T47D (cell line): ENCODE data around the gene ITGB6.

Experiments used
- DNase-seq, 2 experiments: peaks; one replicate each; pipeline versions ENCODE4 v3.0.0 to v3.0.0-alpha.2; 2011 to 2012; ENCODE audit warnings: low read depth in 1 of 2, low spot score in 1 of 2
- JUND ChIP-seq: IDR thresholded peaks from 2 replicates; pipeline ENCODE4 v1.6.1; 2012; ENCODE audit warnings: low read depth
- in situ Hi-C: cut with HindIII; loops from 2 replicates; pipeline ENCODE4 v1.10.0; 2016; ENCODE audit warnings: low sequenced_read_pairs, low pct_unique_long_range_greater_than_20kb

The ITGB6 gene

GRCh38 chr2:160085662-160086061 is 114.4 kb downstream of the ITGB6 start:
- no peak for TF ChIP-seq JUND
- peak in 1 of 2 experiments; percentile 31 for DNase-seq
- in situ Hi-C loops: no loop called here

- no peak for DNase-seq
- no peak for TF ChIP-seq JUND
- in situ Hi-C loops: no loop called here
Observed at GRCh38 chr2:160077912-160078810, 121.9 kb downstream of the ITGB6 start.

- no peak for TF ChIP-seq JUND
- in situ Hi-C loops: no loop called here
- DNase-seq: no peak
Observed at GRCh38 chr2:160076914-160077313, 123.2 kb downstream of the ITGB6 start.

- no peak for TF ChIP-seq JUND
- no peak for DNase-seq
- in situ Hi-C loops: no loop called here
Observed at GRCh38 chr2:160076241-160076640, 123.8 kb downstream of the ITGB6 start.

- DNase-seq: no peak
- in situ Hi-C loops: no loop called here
- TF ChIP-seq JUND: no peak
Observed at GRCh38 chr2:160075171-160075570, 124.9 kb downstream of the ITGB6 start.

GRCh38 chr2:160073284-160073888 is 126.7 kb downstream of the ITGB6 start:
- in situ Hi-C loops: no loop called here
- no peak for DNase-seq
- TF ChIP-seq JUND: no peak

- no peak for DNase-seq
- TF ChIP-seq JUND: no peak
- in situ Hi-C loops: no loop called here
Observed at GRCh38 chr2:160068906-160069305, 131.2 kb downstream of the ITGB6 start.

GRCh38 chr2:160064916-160065315 is 135.2 kb downstream of the ITGB6 start:
- TF ChIP-seq JUND: no peak
- in situ Hi-C loops: no loop called here
- DNase-seq: no peak

GRCh38 chr2:160063879-160064612 is 136.0 kb downstream of the ITGB6 start:
- peak in 1 of 2 experiments; percentile 23 for DNase-seq
- TF ChIP-seq JUND: no peak
- in situ Hi-C loops: no loop called here

- in situ Hi-C loops: no loop called here
- TF ChIP-seq JUND: no peak
- DNase-seq: no peak
Observed at GRCh38 chr2:160063271-160063670, 136.8 kb downstream of the ITGB6 start.

- no peak for TF ChIP-seq JUND
- in situ Hi-C loops: no loop called here
- peak; percentile 64 to 66 for DNase-seq
Observed at GRCh38 chr2:160062292-160063005, 137.6 kb downstream of the ITGB6 start, which contains the start of gene PLA2R1. Gene PLA2R1 (minus strand): TSS chr2:160062615. CDS start chr2:160062403, 212 bp downstream.

GRCh38 chr2:160061944-160062291 is 138.2 kb downstream of the ITGB6 start:
- in situ Hi-C loops: no loop called here
- DNase-seq: peak in 1 of 2 experiments; percentile 17
- no peak for TF ChIP-seq JUND
